ENCODE data around the gene RASGRF1. TPM values are rescaled to one million over a fixed set of nuclear protein-coding genes. Genes with fewer than 3 reads are reported as not detected.

Gene RASGRF1
- total and polyA plus RNA-seq, 2 experiments from 2014 or later: 0.05 to 0.24 TPM

GRCh38 chr15:79130535-79131130, 40.1 kb upstream of the RASGRF1 start:
- Mint-ChIP-seq H3K36me3 (ENCODE audit: low read depth) (peaks cover 2% of the 10 kb centered on the region; the same call in 1 of the 3 replicates), H3K9me3 (no peaks in the 10 kb centered on the region), H3K4me1 (peaks cover 4% of the 10 kb centered on the region; the same call in 2 of the 3 replicates), H3K27me3 (ENCODE audit: insufficient read depth, low read depth, poor library complexity) (no peaks in the 10 kb centered on the region), H3K27ac (no peak overlapping the region), H3K4me3 (no peak overlapping the region)
- H2AFZ ChIP-seq: 0 out of 2 replicates have a peak overlapping the region, but pooled peaks have one; percentile 4
- ATAC-seq (peak; percentile 86), DNase-seq (ENCODE audit: low spot score) (peak; percentile 47)
- no peak overlapping the region for H3K4me3 ChIP-seq
- no peak overlapping the region for H3K27ac ChIP-seq (ENCODE audit: low read depth)
- H3K4me1 ChIP-seq (ENCODE audit: insufficient read depth): peaks cover 6% of the 10 kb centered on the region
- H3K9me2 ChIP-seq (ENCODE audit: insufficient read depth): no peaks in the 10 kb centered on the region; the same call in 1 of the 2 replicates
- TF ChIP-seq ZNF462 (CRISPR knock-in tag; IDR thresholded peaks at IDR 0.05) (no peak), CTCF (conservative IDR thresholded peaks at IDR 0.05; ENCODE audit: low read depth in 2 of 2) (peak; percentile 56 to 59)
- H4K20me1 ChIP-seq (replicated peaks; ENCODE audit: insufficient read depth): no peaks in the 10 kb centered on the region
- H3K4me2 ChIP-seq: no peak overlapping the region
- H3K36me3 ChIP-seq (ENCODE audit: insufficient read depth): no peaks in the 10 kb centered on the region
- H3F3A ChIP-seq (replicated peaks; ENCODE audit: low read depth): no peaks in the 10 kb centered on the region
- no peaks in the 10 kb centered on the region for H3K79me2 ChIP-seq (replicated peaks; ENCODE audit: insufficient read depth)
- H3K27me3 ChIP-seq (ENCODE audit: insufficient read depth): no peaks in the 10 kb centered on the region

- no peaks in the 10 kb centered on the region for H3K27me3 ChIP-seq (ENCODE audit: insufficient read depth)
- no peak overlapping the region for H3K4me3 Mint-ChIP-seq
- no peak overlapping the region for H3K27ac ChIP-seq (ENCODE audit: low read depth)
- H3K9me2 ChIP-seq (ENCODE audit: insufficient read depth): no peaks in the 10 kb centered on the region; the same call in 1 of the 2 replicates
- no peaks in the 10 kb centered on the region for H3K36me3 ChIP-seq (ENCODE audit: insufficient read depth)
- H2AFZ ChIP-seq: no peak overlapping the region
- no peak overlapping the region for H3K27ac Mint-ChIP-seq
- no peaks in the 10 kb centered on the region for H3K27me3 Mint-ChIP-seq (ENCODE audit: insufficient read depth, low read depth, poor library complexity)
- H4K20me1 ChIP-seq (replicated peaks; ENCODE audit: insufficient read depth): no peaks in the 10 kb centered on the region
- H3K4me2 ChIP-seq: no peak overlapping the region
- no peaks in the 10 kb centered on the region for H3K4me1 ChIP-seq (ENCODE audit: insufficient read depth)
- no peaks in the 10 kb centered on the region for H3K4me1 Mint-ChIP-seq
- DNase-seq (ENCODE audit: low spot score) (no peak), ATAC-seq (no peak)
- H3F3A ChIP-seq (replicated peaks; ENCODE audit: low read depth): no peaks in the 10 kb centered on the region
- H3K36me3 Mint-ChIP-seq (ENCODE audit: low read depth): peaks cover 2% of the 10 kb centered on the region; the same call in 1 of the 3 replicates
- no peaks in the 10 kb centered on the region for H3K79me2 ChIP-seq (replicated peaks; ENCODE audit: insufficient read depth)
- H3K9me3 Mint-ChIP-seq: no peaks in the 10 kb centered on the region
- H3K4me3 ChIP-seq: no peak overlapping the region
- TF ChIP-seq REST (IDR thresholded peaks at IDR 0.05; ENCODE audit: unreplicated experiment): no peak
- TF ChIP-seq STAT1 (IDR thresholded peaks at IDR 0.05; ENCODE audit: unreplicated experiment): no peak
- TF ChIP-seq CREB1 (CRISPR knock-in tag; IDR thresholded peaks at IDR 0.05; ENCODE audit: low read depth): no peak
- TF ChIP-seq NANOG (IDR thresholded peaks at IDR 0.05; ENCODE audit: borderline replicate concordance): no peak
- no peak for TF ChIP-seq ETS1 (IDR thresholded peaks at IDR 0.05)
- no peak for TF ChIP-seq JUNB (IDR thresholded peaks at IDR 0.05; ENCODE audit: unreplicated experiment)
Measured at GRCh38 chr15:79129235-79129634, 38.7 kb upstream of the RASGRF1 start.

Measured in GM23338 (cell line).